ENCODE measurements around the gene TOB1. TPM values are rescaled to one million over a fixed set of nuclear protein-coding genes. Genes with fewer than 3 reads are reported as not detected.
A peak's percentile ranks its signal among the peaks of the same experiment; 100 is the strongest.

The TOB1 gene
- total RNA-seq, 1 donor from 2014 or later, result 60.8 TPM

- no peak for ATAC-seq
Observed at GRCh38 chr17:50830994-50831393, 35.2 kb downstream of the TOB1 start.

- no peak for ATAC-seq
Observed at GRCh38 chr17:50830352-50830751, 35.8 kb downstream of the TOB1 start.

- ATAC-seq, result no peak
Observed at GRCh38 chr17:50829332-50829731, 36.8 kb downstream of the TOB1 start.

GRCh38 chr17:50828508-50829170 is 37.5 kb downstream of the TOB1 start:
- ATAC-seq, result no peak

- ATAC-seq, result no peak
Observed at GRCh38 chr17:50825188-50825587, 41.0 kb downstream of the TOB1 start.

- no peak for ATAC-seq
Observed at GRCh38 chr17:50824429-50824828, 41.7 kb downstream of the TOB1 start.

GRCh38 chr17:50822550-50822949 is 43.6 kb downstream of the TOB1 start:
- no peak for ATAC-seq

DNA sequence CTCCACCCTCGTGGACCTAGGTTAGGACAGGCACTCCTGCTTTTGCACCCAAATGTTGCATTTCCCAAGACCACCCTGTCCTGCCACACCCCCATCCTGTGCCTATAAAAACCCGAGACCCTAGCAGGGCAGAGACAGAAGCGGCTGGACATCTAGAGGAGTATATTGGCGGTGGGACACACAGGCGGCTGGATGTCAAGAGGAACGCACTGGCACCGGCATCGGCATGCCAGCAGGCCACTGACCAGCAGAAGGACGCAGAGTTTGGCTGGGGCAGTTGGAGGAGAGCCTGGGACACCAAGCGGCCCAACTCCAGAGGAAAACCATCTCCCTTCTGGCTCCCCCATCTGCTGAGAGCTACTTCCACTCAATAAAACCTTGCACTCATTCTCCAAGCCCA is 45.5 kb downstream of the TOB1 start:
- ATAC-seq, result no peak

GRCh38 chr17:50818921-50819657 is 47.1 kb downstream of the TOB1 start:
- no peak for ATAC-seq

GRCh38 chr17:50818261-50818660 is 47.9 kb downstream of the TOB1 start:
- ATAC-seq, result no peak

DNA sequence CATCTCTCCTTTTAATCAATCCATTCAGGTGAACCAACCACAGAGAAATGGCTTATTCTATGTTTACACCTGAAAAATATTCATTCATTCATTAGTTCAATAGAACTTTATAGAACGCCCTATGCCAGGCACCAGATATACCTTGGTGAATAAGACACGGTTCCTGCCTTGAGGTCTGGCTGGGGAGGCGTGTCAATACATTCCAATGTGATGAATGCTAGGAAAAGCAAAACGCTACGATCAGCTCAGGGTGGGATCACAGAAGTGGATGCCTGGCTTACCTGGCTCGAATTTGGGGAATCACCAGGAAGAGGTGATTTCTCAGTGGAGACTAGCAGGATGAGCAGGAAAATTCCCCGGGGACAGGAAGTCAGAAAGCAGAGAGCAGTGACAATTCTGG is 48.3 kb downstream of the TOB1 start:
- peak; percentile 84 for ATAC-seq

- peak; percentile 48 for ATAC-seq
Observed at GRCh38 chr17:50816771-50817751, 49.1 kb downstream of the TOB1 start.

GRCh38 chr17:50816271-50816670 is 49.9 kb downstream of the TOB1 start:
- no peak for ATAC-seq

DNA sequence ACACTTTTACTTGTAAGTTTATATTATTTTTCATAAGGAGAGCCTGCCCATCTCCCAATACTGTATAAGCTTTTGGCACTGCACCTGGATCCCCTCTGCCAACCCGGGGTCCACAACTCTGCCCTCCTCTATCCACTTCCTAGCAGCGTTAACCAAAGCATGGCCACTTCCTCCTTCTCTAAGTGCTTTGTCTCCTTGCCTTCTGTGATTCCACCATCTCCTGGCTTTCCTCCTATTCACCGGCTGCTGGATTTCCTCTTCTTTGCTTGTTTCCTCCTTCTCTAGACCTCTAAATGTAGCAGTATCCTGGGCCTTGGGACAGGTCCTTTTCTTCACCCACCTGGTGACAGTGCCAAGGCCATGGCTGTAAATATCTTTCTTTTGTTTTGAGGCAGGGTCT is 50.8 kb downstream of the TOB1 start:
- no peak for ATAC-seq

DNA sequence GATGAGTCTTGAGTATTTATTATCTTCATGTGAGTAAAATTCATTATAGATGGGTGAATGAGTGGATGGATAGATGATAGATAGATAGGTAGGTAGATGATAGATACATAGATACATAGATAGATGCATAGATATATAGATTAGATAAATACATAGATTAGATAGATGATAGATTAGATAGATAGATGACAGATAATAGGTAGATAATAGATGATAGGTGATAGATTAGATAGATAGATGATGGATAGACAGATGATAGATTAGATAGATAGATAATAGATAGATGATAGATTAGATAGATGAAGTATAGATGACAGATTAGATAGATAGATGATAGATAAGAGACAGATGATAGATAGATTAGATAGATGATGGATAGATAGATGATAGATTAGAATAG is 52.6 kb downstream of the TOB1 start:
- ATAC-seq, result no peak

Other genes with a start within 250 kb of the TOB1 start
- 17.6 TPM for gene ABCC3, start 231.5 kb downstream of the TOB1 start, total RNA-seq
- gene ANKRD40, start 158.4 kb downstream of the TOB1 start, total RNA-seq, result 15.9 TPM
- gene LUC7L3, start 146.8 kb downstream of the TOB1 start, total RNA-seq, result 43.6 TPM
- not detected for gene ANKRD40CL, start 98.8 kb downstream of the TOB1 start, total RNA-seq
- gene WFIKKN2, start 30.8 kb downstream of the TOB1 start, total RNA-seq, result not detected